Stimulated activated CD4-positive, alpha-beta T cell treated with anti-CD3 and anti-CD28 coated beads, Interleukin-2, amount 100 ng/mL, for 4 hours (primary cell): ENCODE measurements around the gene PFKL.
"Not testable (repeated sequence)": the region's sequence is repeated elsewhere in the genome, so short reads cannot be mapped to it uniquely, and the experiment has no call there.

ENCODE experiments used
- DNase-seq: peaks from one replicate; pipeline ENCODE4 v3.0.0-alpha.2; 2020; ENCODE audit warnings: low read depth

The PFKL gene

GRCh38 chr21:44295163-44295573 lies 4.7 kb upstream of the PFKL start:
- DNase-seq, result no peak

GRCh38 chr21:44295646-44296045 lies 4.2 kb upstream of the PFKL start:
- DNase-seq, result no peak

DNA sequence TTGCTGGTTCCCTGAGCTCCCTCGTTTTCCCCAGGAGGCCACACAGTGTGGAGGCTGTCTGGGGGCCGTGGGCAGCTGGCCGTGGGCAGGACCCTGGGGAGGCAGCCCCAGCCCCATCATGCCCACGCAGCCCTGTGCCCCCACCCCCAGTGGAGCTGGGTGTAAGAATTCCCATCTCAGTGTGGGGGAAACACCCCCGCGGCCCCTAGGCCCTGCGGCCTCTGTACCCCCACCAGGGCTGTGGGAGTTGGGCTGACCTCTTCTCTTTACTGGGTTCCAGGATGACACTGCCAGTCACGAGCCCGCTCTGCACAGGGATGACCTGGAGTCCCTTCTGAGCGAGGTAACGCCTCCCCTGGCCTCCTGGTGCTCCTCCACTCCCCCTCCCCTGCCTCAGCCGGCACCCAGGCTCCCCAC lies 3.7 kb upstream of the PFKL start:
- no peak for DNase-seq

- DNase-seq, result no peak
These were observed 2.9 kb upstream of the PFKL start for GRCh38 chr21:44296916-44297315.

DNA sequence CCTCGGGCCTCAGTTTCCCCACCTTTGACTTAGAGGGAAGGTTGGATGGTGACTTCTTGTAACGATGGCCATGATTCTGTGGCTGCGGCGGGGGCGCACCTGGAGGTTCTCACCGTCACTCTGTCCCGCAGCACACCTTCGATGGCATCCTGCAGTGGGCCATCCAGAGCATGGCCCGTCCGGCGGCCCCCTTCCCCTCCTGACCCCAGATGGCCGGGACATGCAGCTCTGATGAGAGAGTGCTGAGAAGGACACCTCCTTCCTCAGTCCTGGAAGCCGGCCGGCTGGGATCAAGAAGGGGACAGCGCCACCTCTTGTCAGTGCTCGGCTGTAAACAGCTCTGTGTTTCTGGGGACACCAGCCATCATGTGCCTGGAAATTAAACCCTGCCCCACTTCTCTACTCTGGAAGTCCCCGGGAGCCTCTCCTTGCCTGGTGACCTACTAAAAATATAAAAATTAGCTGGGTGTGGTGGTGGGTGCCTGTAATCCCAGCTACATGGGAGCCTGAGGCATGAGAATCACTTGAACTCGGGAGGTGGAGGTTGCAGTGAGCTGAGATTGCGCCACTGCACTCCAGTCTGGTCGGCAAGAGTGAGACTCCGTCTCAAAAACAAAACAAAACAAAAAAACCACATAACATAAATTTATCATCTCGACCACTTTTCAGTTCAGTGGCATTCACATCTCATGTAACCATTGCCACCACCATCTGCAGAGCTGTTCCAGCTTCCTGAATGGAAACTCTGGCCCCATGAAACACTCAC lies 2.1 kb upstream of the PFKL start:
- DNase-seq, result peak; percentile 65

- DNase-seq, result no peak
These were observed 1.6 kb upstream of the PFKL start for GRCh38 chr21:44298301-44298700.

GRCh38 chr21:44299085-44299457 lies 782 bp upstream of the PFKL start:
- DNase-seq, result no peak

GRCh38 chr21:44300262-44300959 lies 558 bp downstream of the PFKL start:
- peak; percentile 44 for DNase-seq

DNA sequence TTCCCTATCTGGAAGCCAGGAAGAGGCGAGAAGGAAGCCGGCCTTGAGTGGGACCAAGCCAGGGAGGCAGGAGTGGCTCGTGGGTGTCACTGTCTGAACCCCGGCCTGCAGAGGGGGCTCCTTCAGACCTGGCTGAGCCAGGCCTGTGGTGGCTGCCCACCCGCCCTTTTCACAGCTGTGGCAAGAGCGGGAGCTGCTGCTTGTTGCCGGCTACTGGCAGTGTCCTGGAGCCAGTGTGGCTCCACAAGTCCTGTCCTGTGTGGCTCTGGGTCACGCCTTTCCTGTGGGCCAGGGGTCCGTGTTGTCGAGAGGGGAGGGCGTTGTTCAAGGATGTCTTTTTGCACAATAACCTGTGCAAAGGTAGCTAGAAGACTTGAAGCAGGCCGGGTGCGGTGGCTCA lies 1.3 kb downstream of the PFKL start:
- no peak for DNase-seq

DNA sequence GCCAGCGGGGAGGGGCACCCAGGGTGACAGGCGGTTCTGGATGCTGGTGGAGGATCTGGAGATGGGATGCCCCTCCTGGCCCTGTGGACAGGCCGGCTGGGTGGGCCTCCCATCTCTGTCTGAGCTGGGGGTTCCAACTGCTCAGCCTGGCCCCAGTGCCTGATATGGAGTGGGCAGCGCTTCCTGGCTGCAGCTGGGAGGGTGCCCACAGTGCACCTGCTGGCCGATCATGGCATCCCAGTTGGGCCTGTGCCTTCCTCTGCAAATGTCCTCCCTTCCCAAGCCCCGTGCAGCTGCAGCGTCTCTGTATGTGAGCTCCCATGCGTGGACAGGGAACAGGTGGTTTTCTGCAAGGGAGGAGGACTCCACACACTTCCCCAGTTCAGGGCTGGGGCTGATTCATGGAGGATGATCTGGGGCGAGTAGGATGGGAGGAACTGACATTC lies 2.1 kb downstream of the PFKL start:
- DNase-seq, result no peak

- DNase-seq, result not testable (repeated sequence)
These were observed 2.9 kb downstream of the PFKL start for GRCh38 chr21:44302573-44303401.

GRCh38 chr21:44303490-44303981 lies 3.7 kb downstream of the PFKL start:
- DNase-seq, result no peak

DNA sequence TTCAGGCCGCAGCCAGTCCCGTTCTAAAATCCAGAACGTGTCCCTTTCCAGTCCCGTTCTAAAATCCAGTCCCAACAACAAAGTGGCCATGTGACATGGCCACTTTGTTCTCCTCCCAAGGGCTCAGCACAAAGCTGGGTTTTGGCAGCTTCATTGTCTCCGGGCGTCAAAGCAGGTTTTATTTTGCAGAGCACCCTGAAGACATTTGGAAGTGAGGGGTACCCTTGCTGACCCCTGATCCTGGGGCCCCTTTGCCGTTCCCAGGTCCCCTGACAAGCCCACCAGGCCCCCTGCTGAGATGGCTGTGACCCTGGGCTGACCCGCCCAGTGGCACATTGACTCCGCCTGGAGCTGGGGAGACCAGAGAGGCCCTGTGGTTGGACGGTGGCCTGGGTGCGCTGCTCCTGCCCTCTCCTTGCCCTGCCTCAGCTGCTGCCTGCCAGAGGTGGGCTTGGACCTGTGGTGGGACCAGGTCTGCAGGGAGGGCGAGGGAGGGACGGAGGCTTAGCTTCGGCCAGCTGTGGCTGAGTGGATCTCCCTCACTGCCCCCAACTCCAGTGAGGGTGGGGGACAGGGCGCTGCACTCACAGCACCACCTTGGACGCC lies 4.3 kb downstream of the PFKL start:
- no peak for DNase-seq

DNA sequence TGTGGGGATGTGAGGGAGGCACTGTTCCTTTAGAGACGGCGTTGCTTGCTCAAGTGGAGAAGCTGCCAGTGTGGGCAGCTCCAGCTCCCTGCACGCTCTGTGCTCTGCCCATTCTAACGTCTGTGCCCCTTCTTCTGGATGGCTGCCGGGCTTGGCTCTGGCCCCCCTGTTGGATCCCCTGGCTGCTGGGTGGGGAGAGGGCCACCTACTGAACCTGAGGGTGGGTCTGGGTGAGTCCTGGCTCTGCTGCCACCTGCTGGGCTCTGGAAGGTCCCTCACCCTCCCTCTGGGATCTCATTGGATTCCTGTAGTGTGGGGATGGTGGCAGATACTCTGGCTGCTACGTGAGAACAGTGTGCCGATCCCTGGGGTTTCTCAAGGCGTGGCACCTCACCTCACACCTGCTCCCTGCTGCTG lies 5.0 kb downstream of the PFKL start:
- no peak for DNase-seq

GRCh38 chr21:44305691-44306090 lies 5.8 kb downstream of the PFKL start:
- no peak for DNase-seq

- DNase-seq, result no peak
These were observed 7.3 kb downstream of the PFKL start for GRCh38 chr21:44306936-44307704.

DNA sequence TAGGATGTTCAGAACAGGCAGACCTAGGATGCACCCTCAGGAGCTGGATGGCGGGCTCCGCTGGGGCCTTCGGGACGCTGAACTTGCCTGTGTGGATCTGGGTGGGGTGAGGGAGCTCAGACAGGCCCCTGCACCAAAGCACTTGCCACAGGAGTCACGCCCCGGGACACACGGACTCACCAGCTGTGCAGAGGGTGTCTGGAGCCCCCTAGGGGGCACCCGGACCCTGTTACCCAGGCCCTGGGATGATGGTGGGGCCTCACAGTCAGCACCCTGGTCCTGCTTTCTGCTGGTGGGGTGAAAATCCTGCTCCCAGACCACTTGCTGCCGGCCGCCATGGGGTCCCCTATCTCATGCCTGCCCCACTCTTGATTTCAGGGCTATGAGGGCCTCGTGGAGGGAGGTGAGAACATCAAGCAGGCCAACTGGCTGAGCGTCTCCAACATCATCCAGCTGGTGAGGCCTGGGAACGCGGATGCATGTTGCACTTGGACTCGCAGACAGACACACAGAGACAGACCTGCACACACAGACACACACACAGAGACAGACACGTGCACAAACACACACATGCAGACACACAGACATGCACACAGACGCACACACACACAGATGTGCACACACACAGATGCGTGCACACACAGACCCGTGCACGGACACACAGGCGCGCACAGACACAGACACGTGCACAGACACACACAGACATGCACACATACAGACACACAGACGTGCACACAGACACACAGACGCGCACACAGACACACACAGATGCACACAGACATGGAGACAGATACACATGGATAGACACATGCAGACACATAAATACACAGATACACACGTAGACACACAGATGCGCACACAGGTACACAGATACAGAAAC lies 11.0 kb downstream of the PFKL start:
- no peak for DNase-seq

DNA sequence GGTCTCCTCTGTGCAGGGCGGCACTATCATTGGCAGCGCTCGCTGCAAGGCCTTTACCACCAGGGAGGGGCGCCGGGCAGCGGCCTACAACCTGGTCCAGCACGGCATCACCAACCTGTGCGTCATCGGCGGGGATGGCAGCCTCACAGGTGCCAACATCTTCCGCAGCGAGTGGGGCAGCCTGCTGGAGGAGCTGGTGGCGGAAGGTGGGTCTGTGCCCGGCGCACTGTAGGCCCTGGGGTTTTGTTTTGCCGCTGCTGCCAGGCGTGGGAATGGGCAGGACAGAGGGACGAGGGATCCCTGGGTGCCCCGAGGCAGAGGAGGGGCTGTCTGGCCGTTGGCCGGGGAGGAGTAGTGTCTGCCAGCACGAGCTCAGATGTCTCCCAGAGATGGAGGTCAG lies 12.2 kb downstream of the PFKL start:
- no peak for DNase-seq

DNA sequence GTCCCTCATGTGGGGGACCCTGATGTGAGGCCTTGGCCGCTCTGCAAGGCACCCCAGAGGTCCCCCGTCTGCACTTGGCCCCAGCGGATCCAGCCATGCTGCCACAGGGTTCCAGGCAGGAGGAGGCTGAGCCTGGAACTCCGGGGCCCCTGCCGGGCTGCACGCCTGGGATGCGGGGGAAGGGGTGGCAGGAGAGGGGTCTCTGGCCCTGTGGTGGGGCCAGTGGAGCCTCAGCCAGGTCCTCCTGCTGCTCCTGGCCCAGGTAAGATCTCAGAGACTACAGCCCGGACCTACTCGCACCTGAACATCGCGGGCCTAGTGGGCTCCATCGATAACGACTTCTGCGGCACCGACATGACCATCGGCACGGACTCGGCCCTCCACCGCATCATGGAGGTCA lies 12.9 kb downstream of the PFKL start:
- no peak for DNase-seq

DNA sequence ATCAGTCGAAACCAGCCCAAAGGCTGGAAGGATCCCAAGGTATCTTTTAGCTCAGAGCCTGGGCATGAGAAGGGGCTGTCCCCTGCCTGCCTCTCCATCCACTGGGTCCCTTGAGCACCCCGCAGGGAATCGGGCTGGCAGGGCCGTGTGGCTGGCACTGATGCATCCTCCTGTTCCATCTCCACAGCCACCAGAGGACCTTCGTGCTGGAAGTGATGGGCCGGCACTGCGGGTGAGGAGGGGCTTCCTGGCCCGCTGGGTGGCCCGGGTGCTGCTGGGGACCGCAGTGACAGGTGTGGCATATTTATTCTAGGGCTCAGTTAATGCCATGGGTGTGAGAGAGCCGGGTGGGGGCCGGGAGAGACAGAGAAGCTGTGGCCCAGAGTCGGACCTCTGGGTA lies 13.6 kb downstream of the PFKL start:
- DNase-seq, result no peak
